PC-3 (cell line): Measurements from ENCODE around the gene COPG2.
"Not testable (repeated sequence)": the region's sequence is repeated elsewhere in the genome, so short reads cannot be mapped to it uniquely, and the experiment has no call there.

Experiments used
- CTCF ChIP-seq: fragments of 300-600 bp; sonication (generic); conservative IDR thresholded peaks from 2 replicates; pipeline ENCODE4 v1.5.1; 2017; ENCODE audit warnings: antibody characterized with exemption, low read depth, mild to moderate bottlenecking, low read length
- EZH2 ChIP-seq: fragments of 300-600 bp; sonication (generic); IDR thresholded peaks from one replicate; pipeline ENCODE4 v1.6.1; 2017; ENCODE audit warnings: antibody characterized with exemption, mild to moderate bottlenecking, low read length; ENCODE audit not compliant: unreplicated experiment
- EZH2phosphoT487 ChIP-seq: fragments of 300-600 bp; sonication (generic); IDR thresholded peaks from 2 replicates; pipeline ENCODE4 v1.6.1; 2018; ENCODE audit warnings: mild to moderate bottlenecking, antibody characterized with exemption, low read length, borderline replicate concordance

GRCh38 chr7:130542297-130542696 lies 126.3 kb downstream of the COPG2 start:
- not testable (repeated sequence) for TF ChIP-seq CTCF, EZH2, EZH2phosphoT487
